Liver (tissue), 9 donors: Measurements from ENCODE around the gene PTHLH. TPM values are rescaled to one million over a fixed set of nuclear protein-coding genes. Genes with fewer than 3 reads are reported as not detected.

Experiments
- DNase-seq: peaks from one replicate; pipeline ENCODE4 v3.0.0-alpha.2; 2017; ENCODE audit warnings: low spot score
- H3K27ac ChIP-seq, 2 donors: one replicate each; pipeline ENCODE4 v1.7.0; 2013; ENCODE audit warnings: inconsistent platforms in 2 of 2, low read length in 2 of 2, control low read depth in 1 of 2, low read depth in 1 of 2, mild to moderate bottlenecking in 1 of 2
- H3K27me3 ChIP-seq, 4 donors: one replicate each; pipeline versions ENCODE4 v1.6.1 to v1.7.0; 2013; ENCODE audit warnings: low read length in 3 of 4, inconsistent platforms in 1 of 4, mild to moderate bottlenecking in 1 of 4, moderate library complexity in 1 of 4; ENCODE audit not compliant: control insufficient read depth in 4 of 4, insufficient read depth in 4 of 4
- H3K36me3 ChIP-seq, 4 donors: one replicate each; pipeline versions ENCODE4 v1.6.1 to v1.7.0; 2013; ENCODE audit warnings: low read length in 3 of 4, mild to moderate bottlenecking in 3 of 4, low read depth in 1 of 4, moderate library complexity in 1 of 4; ENCODE audit not compliant: control insufficient read depth in 4 of 4, insufficient read depth in 3 of 4
- H3K4me1 ChIP-seq, 4 donors: one replicate each; pipeline versions ENCODE4 v1.6.1 to v1.7.0; 2013; ENCODE audit warnings: low read length in 3 of 4, mild to moderate bottlenecking in 3 of 4, moderate library complexity in 1 of 4; ENCODE audit not compliant: control insufficient read depth in 4 of 4, insufficient read depth in 4 of 4
- H3K4me3 ChIP-seq, 3 donors: one replicate each; pipeline versions ENCODE4 v1.6.1 to v1.7.0; 2013; ENCODE audit warnings: low read length in 3 of 3, control low read depth in 1 of 3, low read depth in 1 of 3, mild to moderate bottlenecking in 1 of 3
- H3K9ac ChIP-seq, 2 donors: one replicate each; pipeline ENCODE4 v1.7.0; 2013; ENCODE audit warnings: low read length in 2 of 2, mild to moderate bottlenecking in 2 of 2, moderate library complexity in 2 of 2, control low read depth in 1 of 2, low read depth in 1 of 2
- H3K9me3 ChIP-seq, 4 donors: one replicate each; pipeline versions ENCODE4 v1.6.1 to v1.7.0; 2013; ENCODE audit warnings: low read length in 3 of 4; ENCODE audit not compliant: control insufficient read depth in 4 of 4
- ATF3 ChIP-seq: IDR thresholded peaks from 2 replicates; pipeline ENCODE4 v1.6.1; 2016; ENCODE audit warnings: antibody characterized with exemption
- CTCF ChIP-seq: fragments of 150-350 bp; IDR thresholded peaks from 2 replicates; pipeline ENCODE4 v1.5.1; 2017; ENCODE audit warnings: improper control_type of control experiment, low read depth, low read length; ENCODE audit not compliant: missing input control
- EGR1 ChIP-seq, 2 donors: IDR thresholded peaks; 2 replicates each; pipeline ENCODE4 v1.6.1; 2016 to 2018; ENCODE audit warnings: antibody characterized with exemption in 2 of 2, low read depth in 2 of 2
- FOXA1 ChIP-seq: IDR thresholded peaks from 2 replicates; pipeline ENCODE4 v1.6.1; 2016; ENCODE audit warnings: antibody characterized with exemption
- FOXA2 ChIP-seq: IDR thresholded peaks from 2 replicates; pipeline ENCODE4 v1.6.1; 2016; ENCODE audit warnings: antibody characterized with exemption
- GABPA ChIP-seq, 2 donors: IDR thresholded peaks in 1 of 2; conservative IDR thresholded peaks in 1 of 2; 2 replicates each; pipeline ENCODE4 v1.6.1; 2016; ENCODE audit warnings: antibody characterized with exemption in 2 of 2, mild to moderate bottlenecking in 1 of 2, moderate library complexity in 1 of 2
- HNF4A ChIP-seq, 2 donors: conservative IDR thresholded peaks; 2 replicates each; pipeline ENCODE4 v1.6.1; 2016; ENCODE audit warnings: antibody characterized with exemption in 2 of 2, mild to moderate bottlenecking in 2 of 2
- HNF4G ChIP-seq: IDR thresholded peaks from 2 replicates; pipeline ENCODE4 v1.6.1; 2016; ENCODE audit warnings: antibody characterized with exemption
- JUND ChIP-seq, 2 donors: IDR thresholded peaks; 2 replicates each; pipeline ENCODE4 v1.6.1; 2016; ENCODE audit warnings: antibody characterized with exemption in 2 of 2
- MAX ChIP-seq: IDR thresholded peaks from 2 replicates; pipeline ENCODE4 v1.6.1; 2016; ENCODE audit warnings: antibody characterized with exemption
- NR2F2 ChIP-seq: IDR thresholded peaks from 2 replicates; pipeline ENCODE4 v1.6.1; 2016; ENCODE audit warnings: antibody characterized with exemption
- RAD21 ChIP-seq, 2 donors: IDR thresholded peaks; 2 replicates each; pipeline ENCODE4 v1.6.1; 2016; ENCODE audit warnings: antibody characterized with exemption in 2 of 2, mild to moderate bottlenecking in 2 of 2
- REST ChIP-seq: IDR thresholded peaks from 2 replicates; pipeline ENCODE4 v1.6.1; 2016; ENCODE audit warnings: antibody characterized with exemption, mild to moderate bottlenecking
- RXRA ChIP-seq, 2 donors: IDR thresholded peaks; 2 replicates each; pipeline ENCODE4 v1.6.1; 2017 to 2018; ENCODE audit warnings: antibody characterized with exemption in 2 of 2, mild to moderate bottlenecking in 1 of 2
- SP1 ChIP-seq: IDR thresholded peaks from 2 replicates; pipeline ENCODE4 v1.6.1; 2018; ENCODE audit warnings: antibody characterized with exemption, mild to moderate bottlenecking
- TAF1 ChIP-seq: conservative IDR thresholded peaks from 2 replicates; pipeline ENCODE4 v1.6.1; 2016; ENCODE audit warnings: antibody characterized with exemption, mild to moderate bottlenecking
- YY1 ChIP-seq: IDR thresholded peaks from 2 replicates; pipeline ENCODE4 v1.6.1; 2016; ENCODE audit warnings: antibody characterized with exemption, mild to moderate bottlenecking
- ZBTB33 ChIP-seq: IDR thresholded peaks from 2 replicates; pipeline ENCODE4 v1.6.1; 2016; ENCODE audit warnings: antibody characterized with exemption
- WGBS: extraction: QIAGEN DNeasy Blood & Tissue Kit; methylation state at CpG from one replicate; pipeline ENCODE4 v1.1.7; 2013; 5-methylcytosine and 5-hydroxymethylcytosine counted together
- polyA plus RNA-seq, 2 donors: library from polyadenylated mRNA; stranded (reverse) in 1 of 2; unstranded in 1 of 2; fragments of 200-250 nt in 1 of 2; fragments of >200 nt in 1 of 2; fragmentation: Nextera tagmentation in 1 of 2; extraction: Ambion mirVana in 1 of 2; gene quantifications; one replicate each; pipeline versions ENCODE4 v1.2.1 to v1.2.3, GENCODE V29; 2013 to 2015
- total RNA-seq, 2 donors: library from RNA; depleted of rRNA; stranded (reverse); fragments of >200 nt; gene quantifications; one replicate each; pipeline ENCODE4 v1.2.3, GENCODE V29; 2014
- donor health status: healthy.
- donor health status: healthy.
- donor health status: healthy.
- donor health status: healthy.
- donor health status: healthy.

Gene PTHLH
- total and polyA plus RNA-seq, 4 donors, result not detected

- H3K36me3 ChIP-seq, result no peaks in the 10 kb centered on the region
- no peaks in the 10 kb centered on the region for H3K27me3 ChIP-seq
- WGBS, result 83% methylated on average over 4 of the region's 4 CpGs
- H3K27ac ChIP-seq, result no peak overlapping the region
- no peak for DNase-seq
- H3K4me3 ChIP-seq, result no peak overlapping the region
- H3K9me3 ChIP-seq, result no peaks in the 10 kb centered on the region
- no peak for TF ChIP-seq CTCF
- TF ChIP-seq JUND (IDR thresholded peaks at IDR 0.05), result no peak
- TF ChIP-seq GABPA (IDR thresholded peaks at IDR 0.05 in 1 of 2, conservative IDR thresholded peaks at IDR 0.05 in 1 of 2), result no peak
- TF ChIP-seq TAF1, result no peak
- TF ChIP-seq ATF3, result no peak
- TF ChIP-seq SP1, result no peak
- no peak for TF ChIP-seq NR2F2
- TF ChIP-seq YY1, result no peak
- TF ChIP-seq HNF4G, result no peak
- no peaks in the 10 kb centered on the region for H3K4me1 ChIP-seq
- no peak overlapping the region for H3K9ac ChIP-seq
These were observed 58.4 kb downstream of the PTHLH start for GRCh38 chr12:27913999-27914614.

GRCh38 chr12:27911397-27911796 lies 61.1 kb downstream of the PTHLH start:
- Histone ChIP-seq H3K4me1 (no peaks in the 10 kb centered on the region), H3K36me3 (no peaks in the 10 kb centered on the region), H3K27ac (no peak overlapping the region), H3K9ac (no peak overlapping the region), H3K9me3 (peaks cover 0 to 1% (median 0%) of the 10 kb centered on the region in 4 donors), H3K27me3 (no peaks in the 10 kb centered on the region), H3K4me3 (no peak overlapping the region)
- no peak for TF ChIP-seq REST
- TF ChIP-seq TAF1, result no peak
- no peak for TF ChIP-seq MAX
- TF ChIP-seq EGR1 (IDR thresholded peaks at IDR 0.05; ENCODE audit: low read depth in 2 of 2), result no peak
- TF ChIP-seq GABPA (IDR thresholded peaks at IDR 0.05 in 1 of 2, conservative IDR thresholded peaks at IDR 0.05 in 1 of 2), result no peak
- no peak for TF ChIP-seq YY1
- no peak for TF ChIP-seq FOXA2
- TF ChIP-seq NR2F2, result no peak
- no peak for TF ChIP-seq ZBTB33
- TF ChIP-seq SP1, result no peak
- TF ChIP-seq ATF3, result no peak
- no peak for TF ChIP-seq RAD21 (IDR thresholded peaks at IDR 0.05)
- TF ChIP-seq FOXA1, result no peak
- no peak for TF ChIP-seq RXRA (IDR thresholded peaks at IDR 0.05)
- no peak for TF ChIP-seq CTCF
- TF ChIP-seq HNF4G, result no peak
- TF ChIP-seq HNF4A (conservative IDR thresholded peaks at IDR 0.05), result no peak
- no peak for TF ChIP-seq JUND (IDR thresholded peaks at IDR 0.05)
- no peak for DNase-seq
- 82% methylated on average over 3 of the region's 3 CpGs for WGBS
